Common myeloid progenitor, CD34-positive (primary cell): ENCODE measurements around the gene CNTNAP5.

Experiments used
- CTCF ChIA-PET: fragments of 350-600 bp; sonication (Branson Sonifier 250); formaldehyde crosslinking; loops from one replicate; lab custom pipeline; 2021; ENCODE audit warnings: antibody characterized with exemption; lab: Charles Lee
- POLR2A ChIA-PET: fragments of 350-600 bp; sonication (Branson Sonifier 250); formaldehyde crosslinking; loops from one replicate; lab custom pipeline; 2021; ENCODE audit warnings: antibody characterized with exemption; lab: Charles Lee
- DNase-seq, 3 donors: peaks; one replicate each; pipeline versions ENCODE4 v3.0.0 to v3.0.0-alpha.2; 2013
- H3K27ac ChIP-seq, 2 experiments: 1 replicate in 1 of 2; 2 replicates in 1 of 2; pipeline ENCODE4 v1.7.0; 2013; ENCODE audit warnings: inconsistent platforms in 2 of 2, low read length in 2 of 2, mild to moderate bottlenecking in 2 of 2, low read depth in 1 of 2, moderate library complexity in 1 of 2; ENCODE audit not compliant: severe bottlenecking in 2 of 2, insufficient read depth in 1 of 2, poor library complexity in 1 of 2
- H3K27me3 ChIP-seq, 5 experiments: replicated peaks in 2 of 5; 1 replicate in 3 of 5; 2 replicates in 2 of 5; pipeline versions ENCODE4 v1.6.1 to v1.7.0; 2013; ENCODE audit warnings: low read length in 4 of 5, mild to moderate bottlenecking in 2 of 5, moderate library complexity in 2 of 5, inconsistent platforms in 1 of 5; ENCODE audit not compliant: insufficient read depth in 5 of 5, control insufficient read depth in 4 of 5
- H3K36me3 ChIP-seq, 4 experiments: 1 replicate in 2 of 4; 2 replicates in 2 of 4; pipeline versions ENCODE4 v1.6.1 to v1.7.0; 2013; ENCODE audit warnings: low read length in 3 of 4, control low read depth in 1 of 4, mild to moderate bottlenecking in 1 of 4; ENCODE audit not compliant: control insufficient read depth in 4 of 4, insufficient read depth in 4 of 4
- H3K4me1 ChIP-seq, 4 experiments: 1 replicate in 3 of 4; 2 replicates in 1 of 4; pipeline versions ENCODE4 v1.6.1 to v1.7.1; 2013; ENCODE audit warnings: low read length in 3 of 4, mild to moderate bottlenecking in 3 of 4, control low read depth in 1 of 4, inconsistent platforms in 1 of 4, moderate library complexity in 1 of 4; ENCODE audit not compliant: control insufficient read depth in 4 of 4, insufficient read depth in 4 of 4; ENCODE audit errors: control extremely low read depth in 1 of 4
- H3K4me3 ChIP-seq, 7 experiments: 1 replicate in 4 of 7; 2 replicates in 3 of 7; pipeline versions ENCODE4 v1.5.1 to v1.7.0; 2013; ENCODE audit warnings: mild to moderate bottlenecking in 7 of 7, low read length in 6 of 7, moderate library complexity in 6 of 7, inconsistent platforms in 2 of 7, low read depth in 2 of 7, control low read depth in 1 of 7; ENCODE audit not compliant: insufficient read depth in 4 of 7, control insufficient read depth in 1 of 7; ENCODE audit errors: extremely low read depth in 1 of 7
- H3K9me3 ChIP-seq, 5 experiments: 1 replicate in 4 of 5; 2 replicates in 1 of 5; pipeline versions ENCODE4 v1.6.1 to v1.7.1; 2013; ENCODE audit warnings: low read length in 4 of 5, mild to moderate bottlenecking in 2 of 5, inconsistent platforms in 1 of 5, low read depth in 1 of 5, moderate library complexity in 1 of 5; ENCODE audit not compliant: control insufficient read depth in 4 of 5, insufficient read depth in 2 of 5; ENCODE audit errors: control extremely low read depth in 1 of 5
- WGBS: methylation state at CpG from one replicate; pipeline ENCODE4 v1.1.5; 2013; ENCODE audit not compliant: insufficient coverage; 5-methylcytosine and 5-hydroxymethylcytosine counted together

CNTNAP5 gene

DNA sequence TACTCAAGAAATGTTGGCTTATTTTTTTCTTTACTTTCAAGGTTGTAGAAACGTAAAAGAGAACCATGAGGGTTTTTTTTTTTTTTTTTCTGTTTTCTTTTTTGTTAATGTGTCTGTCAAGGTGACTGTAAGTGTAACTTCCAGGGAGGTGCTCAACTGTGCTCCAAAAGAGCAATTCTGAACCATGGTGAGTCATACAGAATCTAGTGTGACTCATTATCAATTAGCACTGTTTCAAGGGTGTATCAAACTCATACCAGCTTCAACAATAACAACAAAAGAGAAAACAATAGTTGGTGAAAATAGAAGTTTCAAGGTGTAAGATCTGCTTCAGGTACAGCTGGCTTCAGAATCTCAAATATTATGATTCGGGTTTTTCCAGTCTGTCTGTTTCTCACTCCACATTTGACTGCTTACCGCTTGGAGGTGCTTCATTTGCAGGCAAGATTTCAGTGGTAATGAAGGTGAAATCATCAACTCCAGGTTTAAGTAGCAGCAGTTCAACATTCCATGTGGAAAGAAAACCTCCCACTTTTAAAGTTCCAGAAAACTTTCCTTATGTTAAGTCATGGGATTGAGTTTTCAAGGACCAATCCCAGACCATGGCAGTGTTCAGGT lies 850.6 kb downstream of the CNTNAP5 start:
- CTCF ChIA-PET = interaction anchor here (1.6 kb wide), 1 partner anchor 40 kb away, joined by 3 read pairs; no protein-coding TSS in a partner anchor
- Histone ChIP-seq H3K4me1 (no peaks in the 10 kb centered on the region), H3K36me3 (no peaks in the 10 kb centered on the region), H3K9me3 (no peaks in the 10 kb centered on the region), H3K27me3 (no peaks in the 10 kb centered on the region), H3K4me3 (no peak overlapping the region), H3K27ac (no peak overlapping the region)
- WGBS = 86% methylated on average over 1 of the region's 3 CpGs
- DNase-seq = no peak
- POLR2A ChIA-PET = no interaction called here

- 100% methylated on average over 1 of the region's 4 CpGs for WGBS
- Histone ChIP-seq H3K27me3 (no peaks in the 10 kb centered on the region), H3K36me3 (no peaks in the 10 kb centered on the region), H3K27ac (no peak overlapping the region), H3K9me3 (no peaks in the 10 kb centered on the region), H3K4me3 (no peak overlapping the region), H3K4me1 (no peaks in the 10 kb centered on the region)
- DNase-seq = no peak
- POLR2A ChIA-PET = no interaction called here
- CTCF ChIA-PET = interaction anchor here (1.6 kb wide), 1 partner anchor 38 kb away, joined by 3 read pairs; no protein-coding TSS in a partner anchor
Observed at GRCh38 chr2:124877141-124877577, 852.1 kb downstream of the CNTNAP5 start.

- Histone ChIP-seq H3K27ac (no peak overlapping the region), H3K27me3 (no peaks in the 10 kb centered on the region), H3K4me3 (no peak overlapping the region), H3K4me1 (no peaks in the 10 kb centered on the region), H3K36me3 (no peaks in the 10 kb centered on the region), H3K9me3 (peaks cover 0 to 1% (median 0%) of the 10 kb centered on the region in 5 experiments)
- no peak for DNase-seq
- ChIA-PET CTCF (no interaction called here), POLR2A (no interaction called here)
- 93% methylated on average over 3 of the region's 4 CpGs for WGBS
Observed at GRCh38 chr2:124879640-124880039, 854.6 kb downstream of the CNTNAP5 start.

DNA sequence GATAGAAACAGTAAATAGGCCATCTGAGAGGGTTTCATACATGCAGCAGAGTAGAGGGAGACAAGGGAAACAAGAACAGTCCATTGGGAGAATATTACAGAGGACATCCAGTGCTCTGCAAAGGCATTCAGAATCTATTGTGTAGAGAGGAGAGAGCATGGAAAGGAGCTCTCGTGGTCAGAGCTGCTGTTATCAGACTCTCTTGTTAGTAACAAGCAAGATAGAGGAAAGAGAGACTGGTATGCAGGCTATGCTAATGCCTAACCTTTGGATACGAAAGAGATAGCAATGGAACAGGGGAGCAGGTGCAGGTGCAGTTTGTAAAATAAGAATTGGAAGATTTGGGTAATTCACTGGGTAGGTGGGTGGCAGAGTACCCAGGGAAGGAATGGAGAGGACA lies 855.9 kb downstream of the CNTNAP5 start:
- ChIA-PET CTCF (interaction anchor here (0.7 kb wide), 1 partner anchor 9 kb away, joined by 3 read pairs; no protein-coding TSS in a partner anchor), POLR2A (no interaction called here)
- no peaks in the 10 kb centered on the region for H3K27me3 ChIP-seq
- 78% methylated on average over 2 of the region's 2 CpGs for WGBS
- no peak for DNase-seq
- H3K4me3 ChIP-seq = no peak overlapping the region
- H3K27ac ChIP-seq = no peak overlapping the region
- peaks cover 0 to 1% (median 0%) of the 10 kb centered on the region in 5 experiments for H3K9me3 ChIP-seq
- H3K36me3 ChIP-seq = no peaks in the 10 kb centered on the region
- H3K4me1 ChIP-seq = no peaks in the 10 kb centered on the region

- Histone ChIP-seq H3K4me1 (no peaks in the 10 kb centered on the region), H3K27me3 (no peaks in the 10 kb centered on the region), H3K4me3 (no peak overlapping the region), H3K27ac (no peak overlapping the region), H3K9me3 (peaks cover 0 to 1% (median 0%) of the 10 kb centered on the region in 5 experiments), H3K36me3 (no peaks in the 10 kb centered on the region)
- POLR2A ChIA-PET = no interaction called here
- CTCF ChIA-PET = no interaction called here
- 56% methylated on average over 2 of the region's 3 CpGs for whole genome bisulfite sequencing
- DNase-seq = no peak
Observed at GRCh38 chr2:124882423-124882822, 857.3 kb downstream of the CNTNAP5 start.

GRCh38 chr2:124883595-124883994 lies 858.5 kb downstream of the CNTNAP5 start:
- Histone ChIP-seq H3K9me3 (peaks cover 0 to 1% (median 0%) of the 10 kb centered on the region in 5 experiments), H3K4me3 (no peak overlapping the region), H3K27me3 (no peaks in the 10 kb centered on the region), H3K27ac (no peak overlapping the region), H3K36me3 (no peaks in the 10 kb centered on the region), H3K4me1 (no peaks in the 10 kb centered on the region)
- ChIA-PET CTCF (no interaction called here), POLR2A (no interaction called here)
- DNase-seq = no peak
- 87% methylated on average over 5 of the region's 5 CpGs for WGBS

DNA sequence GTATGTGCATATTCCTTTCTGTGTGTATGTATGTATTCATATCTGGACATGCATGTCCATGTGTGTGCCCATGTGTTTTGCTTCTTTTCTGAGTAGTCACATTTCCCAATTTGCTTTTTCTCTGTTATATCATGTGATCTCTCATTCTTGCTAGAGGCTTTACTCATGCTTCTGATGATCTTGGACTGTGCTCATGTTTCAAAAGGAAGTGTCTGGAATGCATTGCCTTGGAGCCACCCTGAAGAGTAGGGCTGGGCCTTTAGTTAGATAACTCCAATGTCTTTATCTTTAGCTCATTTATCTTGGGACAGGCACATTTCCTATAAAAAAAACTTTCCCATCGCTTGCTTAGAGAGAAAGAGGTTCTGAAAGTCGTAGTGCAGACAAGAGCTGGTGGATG lies 859.2 kb downstream of the CNTNAP5 start:
- DNase-seq = no peak
- Histone ChIP-seq H3K27ac (no peak overlapping the region), H3K36me3 (no peaks in the 10 kb centered on the region), H3K9me3 (peaks cover 0 to 1% (median 0%) of the 10 kb centered on the region in 5 experiments), H3K27me3 (no peaks in the 10 kb centered on the region), H3K4me1 (no peaks in the 10 kb centered on the region), H3K4me3 (no peak overlapping the region)
- no CpG with 5 or more reads among the region's 2 CpGs for WGBS
- ChIA-PET CTCF (no interaction called here), POLR2A (no interaction called here)
